Measurements from ENCODE around the gene NMRK2.
"Not testable (repeated sequence)": the region's sequence is repeated elsewhere in the genome, so short reads cannot be mapped to it uniquely, and the experiment has no call there.

Gene NMRK2

DNA sequence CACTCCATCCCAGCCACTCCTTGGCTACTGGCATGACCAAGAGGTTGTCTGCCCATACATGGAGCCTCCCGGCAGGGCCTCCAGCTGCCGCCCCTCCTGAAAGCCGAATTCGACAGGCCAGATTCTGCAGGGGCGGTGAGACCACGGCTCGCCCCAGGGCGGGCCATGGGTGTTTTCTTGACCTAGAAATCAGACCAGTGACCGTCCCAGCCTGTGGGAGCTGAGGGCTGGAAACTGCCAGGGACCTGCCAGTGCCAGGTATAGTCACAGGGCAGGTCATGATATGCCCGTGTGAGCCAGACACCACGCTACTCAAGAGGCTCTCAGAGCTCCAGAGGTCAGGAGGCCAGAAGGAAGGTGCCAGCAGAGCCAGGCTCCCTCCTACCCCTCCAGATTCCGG is 21.2 kb downstream of the NMRK2 start:
- H3K79me2 ChIP-seq (ENCODE audit: control insufficient read depth, insufficient read depth, low read length, unreplicated experiment) = no peaks in the 10 kb centered on the region
- no peaks in the 10 kb centered on the region for H3K36me3 ChIP-seq (ENCODE audit: insufficient read depth, low read length)
- peaks cover 2% of the 10 kb centered on the region for H3K4me1 ChIP-seq (ENCODE audit: control insufficient read depth, insufficient read depth, low read length, unreplicated experiment)
- H2AFZ ChIP-seq (ENCODE audit: low read length, unreplicated experiment) = no peak overlapping the region
- H3K27ac ChIP-seq (ENCODE audit: low read depth, low read length) = no peak overlapping the region
- H3K4me3 ChIP-seq (ENCODE audit: low read depth, low read length) = no peak overlapping the region
- H3K27me3 ChIP-seq (ENCODE audit: insufficient read depth, low read length) = no peaks in the 10 kb centered on the region

DNA sequence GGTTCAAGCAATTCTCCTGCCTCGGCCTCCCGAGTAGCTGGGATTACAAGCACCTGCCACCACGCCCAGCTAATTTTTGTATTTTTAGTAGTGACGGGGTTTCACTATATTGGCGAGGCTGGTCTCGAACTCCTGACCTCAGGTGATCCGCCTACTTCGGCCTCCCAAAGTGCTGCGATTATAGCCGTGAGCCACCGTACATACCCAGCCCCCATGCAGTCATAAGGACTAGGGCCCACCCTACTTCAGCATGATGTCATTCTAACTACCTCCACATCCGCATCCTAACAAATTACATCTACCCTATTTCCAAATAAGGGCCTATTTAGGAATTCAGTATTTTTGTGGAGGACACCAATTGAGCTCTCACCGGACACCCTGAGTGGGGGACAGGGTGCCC is 22.4 kb downstream of the NMRK2 start:
- H3K4me1 ChIP-seq (ENCODE audit: control insufficient read depth, insufficient read depth, low read length, unreplicated experiment); H3K4me3 ChIP-seq (ENCODE audit: low read depth, low read length); H3K36me3 ChIP-seq (ENCODE audit: insufficient read depth, low read length); H3K27ac ChIP-seq (ENCODE audit: low read depth, low read length); H3K27me3 ChIP-seq (ENCODE audit: insufficient read depth, low read length); H3K79me2 ChIP-seq (ENCODE audit: control insufficient read depth, insufficient read depth, low read length, unreplicated experiment); H2AFZ ChIP-seq (ENCODE audit: low read length, unreplicated experiment): not testable (repeated sequence)

DNA sequence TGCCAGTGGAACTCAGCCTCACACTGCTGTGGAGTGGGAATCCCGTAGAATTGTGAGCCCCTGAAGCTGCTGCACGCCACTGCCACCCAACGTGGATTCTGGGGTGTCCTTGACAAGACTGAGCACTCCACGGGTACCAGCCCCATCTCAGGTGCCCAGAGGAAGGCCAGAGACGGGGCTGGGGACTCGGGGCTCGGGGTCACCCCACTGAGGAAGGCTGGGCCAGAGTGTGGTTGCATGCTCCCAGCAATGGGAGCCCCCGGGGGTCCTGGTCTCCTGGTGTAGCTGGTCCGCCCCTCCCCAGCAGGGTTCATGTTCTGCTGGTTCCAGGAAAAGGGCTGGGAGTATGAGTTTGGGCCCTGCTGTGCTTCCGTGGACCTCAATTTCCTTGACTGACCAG is 22.8 kb downstream of the NMRK2 start:
- Histone ChIP-seq H2AFZ (ENCODE audit: low read length, unreplicated experiment) (no peak overlapping the region), H3K4me3 (ENCODE audit: low read depth, low read length) (no peak overlapping the region), H3K27ac (ENCODE audit: low read depth, low read length) (no peak overlapping the region), H3K36me3 (ENCODE audit: insufficient read depth, low read length) (no peaks in the 10 kb centered on the region), H3K4me1 (ENCODE audit: control insufficient read depth, insufficient read depth, low read length, unreplicated experiment) (peaks cover 2% of the 10 kb centered on the region), H3K79me2 (ENCODE audit: control insufficient read depth, insufficient read depth, low read length, unreplicated experiment) (no peaks in the 10 kb centered on the region), H3K27me3 (ENCODE audit: insufficient read depth, low read length) (no peaks in the 10 kb centered on the region)

DNA sequence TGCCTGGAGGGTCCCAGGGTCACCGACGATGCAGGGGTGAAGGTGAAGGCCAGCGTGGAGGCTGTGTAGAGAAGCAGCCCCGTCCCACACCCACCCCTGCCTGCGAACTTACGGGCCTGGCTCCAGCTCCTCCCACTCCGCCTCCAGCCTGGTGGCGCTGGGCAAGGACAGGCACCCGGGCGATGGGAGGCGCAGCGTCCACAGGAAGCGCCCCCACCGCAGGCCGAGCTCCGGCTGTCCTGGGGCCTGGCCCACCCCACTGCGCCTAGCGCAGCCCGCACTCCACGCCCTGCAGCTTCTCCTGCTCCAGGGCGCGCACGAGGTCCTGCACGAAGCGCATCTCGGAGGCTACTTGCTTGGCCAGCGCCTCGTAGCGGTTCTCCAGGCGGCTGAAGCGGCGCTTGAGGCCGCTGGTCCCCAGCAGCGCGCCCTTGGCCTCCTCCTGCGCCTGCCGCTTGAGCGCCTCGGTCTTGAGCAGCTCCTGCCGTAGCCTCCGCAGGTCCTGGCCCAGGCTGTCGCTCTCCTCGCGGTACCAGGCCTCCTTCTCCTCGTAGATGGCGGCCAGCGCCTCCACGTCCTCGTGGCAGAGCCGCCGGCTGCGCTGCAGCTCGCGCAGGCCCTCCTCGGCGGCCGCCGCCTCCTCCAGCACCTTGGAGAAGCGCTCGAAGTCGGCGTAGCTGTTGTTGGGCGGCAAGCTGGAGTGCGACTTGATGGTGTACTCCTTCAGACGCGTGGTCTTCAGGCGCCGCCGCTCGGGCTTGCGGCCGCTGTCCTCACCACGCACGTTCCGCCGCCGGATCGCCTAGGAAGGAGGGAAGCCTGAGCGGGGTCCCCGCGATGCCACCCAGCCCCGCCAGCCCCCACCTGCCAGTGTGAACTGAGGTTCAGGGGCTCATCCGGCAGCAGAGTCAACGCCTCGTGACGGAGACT is 26.2 kb downstream of the NMRK2 start:
- no peaks in the 10 kb centered on the region for H3K27me3 ChIP-seq (ENCODE audit: insufficient read depth, low read length)
- peaks cover 2% of the 10 kb centered on the region for H3K4me1 ChIP-seq (ENCODE audit: control insufficient read depth, insufficient read depth, low read length, unreplicated experiment)
- no peak overlapping the region for H3K4me3 ChIP-seq (ENCODE audit: low read depth, low read length)
- no peak overlapping the region for H3K27ac ChIP-seq (ENCODE audit: low read depth, low read length)
- no peaks in the 10 kb centered on the region; the same call in 1 of the 2 replicates for H3K36me3 ChIP-seq (ENCODE audit: insufficient read depth, low read length)
- no peak overlapping the region for H2AFZ ChIP-seq (ENCODE audit: low read length, unreplicated experiment)
- H3K79me2 ChIP-seq (ENCODE audit: control insufficient read depth, insufficient read depth, low read length, unreplicated experiment) = peaks cover 3% of the 10 kb centered on the region

DNA sequence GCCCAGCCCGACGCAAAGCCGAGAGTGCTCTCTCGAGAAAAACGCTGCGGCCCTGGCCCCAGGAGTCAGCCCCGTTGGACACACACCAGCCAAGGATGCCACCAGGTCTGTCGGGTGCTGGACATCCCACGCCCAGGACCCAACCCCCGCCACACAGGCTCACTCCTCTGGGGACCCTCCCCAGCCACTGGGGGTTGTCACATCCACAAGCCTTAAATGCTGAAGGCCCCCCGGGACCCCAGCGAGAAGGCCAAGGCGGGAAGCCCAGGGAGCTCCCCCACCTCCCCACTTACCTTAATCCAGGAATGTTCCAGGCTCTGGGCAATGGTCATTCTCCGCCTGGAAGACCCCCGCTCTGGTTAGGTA is 26.9 kb downstream of the NMRK2 start:
- Histone ChIP-seq H3K4me3 (ENCODE audit: low read depth, low read length) (no peak overlapping the region), H2AFZ (ENCODE audit: low read length, unreplicated experiment) (no peak overlapping the region), H3K36me3 (ENCODE audit: insufficient read depth, low read length) (no peaks in the 10 kb centered on the region; the same call in 1 of the 2 replicates), H3K27me3 (ENCODE audit: insufficient read depth, low read length) (no peaks in the 10 kb centered on the region), H3K4me1 (ENCODE audit: control insufficient read depth, insufficient read depth, low read length, unreplicated experiment) (peaks cover 2% of the 10 kb centered on the region), H3K27ac (ENCODE audit: low read depth, low read length) (no peak overlapping the region), H3K79me2 (ENCODE audit: control insufficient read depth, insufficient read depth, low read length, unreplicated experiment) (peaks cover 3% of the 10 kb centered on the region)

DNA sequence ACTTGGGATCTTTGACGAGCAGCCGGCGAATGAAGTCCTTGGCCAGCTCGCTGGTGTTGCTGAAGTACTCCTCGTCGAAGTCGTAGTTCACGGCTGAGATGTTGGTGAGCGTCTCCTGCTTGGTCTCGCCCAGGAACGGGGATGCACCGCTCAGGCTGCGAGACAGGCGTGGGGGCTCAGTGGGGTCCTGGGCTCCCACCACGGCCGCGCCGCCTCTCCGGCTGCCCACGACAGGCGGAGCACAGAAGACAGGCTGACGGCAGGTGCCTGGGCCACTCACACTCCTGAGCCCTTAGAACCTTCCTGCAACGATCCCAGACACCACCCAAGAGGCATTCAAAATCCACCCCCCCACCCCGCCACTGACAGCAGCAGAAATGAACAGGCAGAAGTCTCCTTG is 28.1 kb downstream of the NMRK2 start:
- no peak overlapping the region for H2AFZ ChIP-seq (ENCODE audit: low read length, unreplicated experiment)
- peaks cover 8% of the 10 kb centered on the region for H3K79me2 ChIP-seq (ENCODE audit: control insufficient read depth, insufficient read depth, low read length, unreplicated experiment)
- H3K4me1 ChIP-seq (ENCODE audit: control insufficient read depth, insufficient read depth, low read length, unreplicated experiment) = peaks cover 2% of the 10 kb centered on the region
- H3K36me3 ChIP-seq (ENCODE audit: insufficient read depth, low read length) = no peaks in the 10 kb centered on the region; the same call in 1 of the 2 replicates
- H3K27ac ChIP-seq (ENCODE audit: low read depth, low read length) = no peak overlapping the region
- H3K27me3 ChIP-seq (ENCODE audit: insufficient read depth, low read length) = no peaks in the 10 kb centered on the region
- H3K4me3 ChIP-seq (ENCODE audit: low read depth, low read length) = no peak overlapping the region

DNA sequence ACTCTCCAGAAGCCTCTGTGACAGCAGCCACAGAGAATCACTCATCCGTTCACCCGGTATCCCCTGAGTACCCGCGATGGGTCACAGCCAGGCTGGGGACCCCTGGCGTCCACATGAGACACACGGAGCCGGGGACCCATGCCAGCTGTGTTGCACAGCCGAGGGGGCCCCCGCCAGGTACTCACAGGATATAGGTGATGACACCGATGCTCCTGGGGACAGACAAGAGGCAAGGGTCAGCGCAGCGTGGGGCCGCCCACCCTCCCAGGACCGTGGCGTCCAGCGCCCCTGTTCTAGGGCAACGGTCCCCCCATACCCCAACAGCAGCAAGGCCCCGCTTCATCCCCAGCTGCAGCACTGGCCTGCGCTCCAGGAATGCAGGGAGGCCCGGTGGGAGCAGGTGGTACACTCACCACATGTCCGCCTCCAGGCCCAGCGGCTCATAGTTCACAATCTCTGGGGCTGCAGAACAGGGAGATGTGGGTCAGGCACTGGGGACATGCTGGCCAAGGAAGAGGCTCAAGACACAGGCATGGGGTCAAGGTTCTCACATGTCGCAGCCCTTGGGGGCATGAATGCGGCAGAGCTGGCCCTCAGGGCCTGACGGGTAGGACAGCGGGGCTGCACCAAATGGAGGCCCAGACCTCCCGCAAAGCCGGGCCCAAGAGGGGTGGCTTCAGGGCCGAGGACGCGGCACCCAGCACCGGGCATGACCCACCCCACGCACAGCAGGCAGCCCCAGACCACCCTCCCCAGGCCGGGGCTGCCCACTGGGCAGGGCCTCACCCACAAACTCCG is 30.8 kb downstream of the NMRK2 start:
- Histone ChIP-seq H3K27me3 (ENCODE audit: insufficient read depth, low read length) (no peaks in the 10 kb centered on the region), H3K4me3 (ENCODE audit: low read depth, low read length) (no peak overlapping the region), H3K36me3 (ENCODE audit: insufficient read depth, low read length) (no peaks in the 10 kb centered on the region; the same call in 1 of the 2 replicates), H3K27ac (ENCODE audit: low read depth, low read length) (no peak overlapping the region), H3K4me1 (ENCODE audit: control insufficient read depth, insufficient read depth, low read length, unreplicated experiment) (peaks cover 9% of the 10 kb centered on the region), H3K79me2 (ENCODE audit: control insufficient read depth, insufficient read depth, low read length, unreplicated experiment) (peaks cover 29% of the 10 kb centered on the region), H2AFZ (ENCODE audit: low read length, unreplicated experiment) (no peak overlapping the region)

DNA sequence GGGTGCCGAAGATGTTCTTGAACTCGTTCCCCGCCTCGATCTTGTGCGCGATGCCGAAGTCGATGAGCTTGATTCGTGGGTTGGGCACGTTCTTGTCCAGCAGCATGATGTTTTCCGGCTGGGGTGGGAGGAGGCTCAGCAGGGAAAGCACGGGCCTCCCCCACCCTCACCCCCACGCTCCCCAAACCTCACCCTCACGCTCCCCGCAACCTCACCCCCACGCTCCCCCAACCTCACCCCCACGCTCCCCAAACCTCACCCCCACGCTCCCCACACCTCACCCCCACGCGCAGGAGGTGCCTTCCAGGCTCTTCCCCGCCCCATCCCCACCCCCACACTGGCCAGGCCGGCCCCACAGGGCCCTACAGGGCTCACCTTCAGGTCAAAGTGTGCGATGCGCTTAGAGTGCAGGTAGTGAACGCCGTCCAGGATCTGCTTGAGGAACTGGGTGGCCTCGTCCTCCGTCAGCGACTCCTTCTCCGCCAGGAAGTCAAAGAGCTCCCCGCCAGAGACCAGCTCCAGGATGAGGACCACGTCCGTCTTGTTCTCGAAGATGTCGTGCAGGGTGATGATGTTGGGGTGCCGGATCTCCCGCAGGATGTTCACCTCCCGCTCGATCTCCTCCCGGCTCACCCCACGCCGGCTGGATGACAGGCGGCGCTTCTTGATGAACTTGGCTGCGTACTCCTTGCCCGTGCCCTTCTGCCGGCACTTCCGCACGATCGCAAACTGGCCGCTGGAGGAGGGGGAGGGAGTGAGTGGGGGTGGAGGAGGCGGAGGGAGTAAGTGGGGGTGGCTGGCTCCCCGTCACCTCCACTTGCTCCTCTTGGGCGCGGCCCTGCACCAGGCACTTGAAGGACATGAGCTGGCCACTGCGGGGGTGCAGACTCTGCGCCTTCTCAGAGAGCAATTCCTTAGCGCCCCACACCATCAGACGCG is 31.7 kb downstream of the NMRK2 start:
- Histone ChIP-seq H3K79me2 (ENCODE audit: control insufficient read depth, insufficient read depth, low read length, unreplicated experiment) (peaks cover 33% of the 10 kb centered on the region), H3K36me3 (ENCODE audit: insufficient read depth, low read length) (no peaks in the 10 kb centered on the region; the same call in 1 of the 2 replicates), H3K4me1 (ENCODE audit: control insufficient read depth, insufficient read depth, low read length, unreplicated experiment) (peaks cover 10% of the 10 kb centered on the region), H2AFZ (ENCODE audit: low read length, unreplicated experiment) (no peak overlapping the region), H3K4me3 (ENCODE audit: low read depth, low read length) (no peak overlapping the region), H3K27ac (ENCODE audit: low read depth, low read length) (no peak overlapping the region), H3K27me3 (ENCODE audit: insufficient read depth, low read length) (no peaks in the 10 kb centered on the region)

DNA sequence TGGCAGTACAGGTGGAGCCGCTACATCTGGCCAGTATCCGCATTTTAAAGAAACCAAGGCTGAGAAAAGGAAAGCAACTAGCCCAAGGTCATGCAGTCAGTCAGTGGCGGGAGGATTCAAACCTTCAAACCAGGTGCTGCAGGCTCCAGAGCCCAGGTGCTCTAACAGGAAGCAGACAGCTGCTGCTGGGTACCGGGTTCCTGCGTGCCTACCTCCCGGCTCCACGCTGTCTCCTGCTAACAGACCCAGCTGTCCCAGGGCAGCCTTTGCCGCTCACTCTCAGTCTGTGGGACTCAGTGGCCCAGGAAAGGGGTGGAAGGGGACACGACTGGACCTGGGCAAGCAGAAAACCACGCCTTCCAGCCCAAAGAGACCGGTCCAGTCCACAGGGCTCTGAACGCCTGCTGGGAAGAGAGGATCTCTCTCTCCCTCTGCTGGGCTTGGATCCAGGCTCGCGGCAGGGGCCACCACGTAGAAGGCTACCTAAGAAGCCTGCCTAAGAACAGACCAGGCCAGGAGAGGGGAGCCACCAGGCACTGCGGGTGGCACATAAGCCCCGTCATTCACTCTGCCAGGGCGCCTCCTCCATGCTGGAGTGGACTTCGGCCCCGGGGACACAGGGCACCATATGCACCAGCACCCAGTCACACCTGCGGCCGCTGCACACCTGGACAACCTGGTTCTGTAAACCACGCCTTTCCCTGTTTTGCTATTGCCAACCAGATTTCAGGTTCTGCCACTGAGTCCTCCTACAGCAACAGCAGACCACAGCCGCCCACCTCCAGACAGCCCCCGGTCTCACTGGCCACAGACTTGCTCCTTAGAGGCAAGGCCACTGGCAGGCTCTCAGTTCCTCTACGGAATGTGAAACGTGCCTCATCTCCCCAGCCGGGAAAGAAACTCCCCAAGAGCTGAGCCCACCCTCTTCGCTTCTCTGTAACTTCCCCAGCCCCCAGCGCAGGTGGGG is 33.5 kb downstream of the NMRK2 start:
- H3K79me2 ChIP-seq (ENCODE audit: control insufficient read depth, insufficient read depth, low read length, unreplicated experiment) = peaks cover 46% of the 10 kb centered on the region
- H3K27ac ChIP-seq (ENCODE audit: low read depth, low read length) = no peak overlapping the region
- no peak overlapping the region for H3K4me3 ChIP-seq (ENCODE audit: low read depth, low read length)
- no peaks in the 10 kb centered on the region; the same call in 1 of the 2 replicates for H3K36me3 ChIP-seq (ENCODE audit: insufficient read depth, low read length)
- H3K4me1 ChIP-seq (ENCODE audit: control insufficient read depth, insufficient read depth, low read length, unreplicated experiment) = peaks cover 15% of the 10 kb centered on the region
- no peaks in the 10 kb centered on the region for H3K27me3 ChIP-seq (ENCODE audit: insufficient read depth, low read length)
- H2AFZ ChIP-seq (ENCODE audit: low read length, unreplicated experiment) = no peak overlapping the region
